HG02588 (cell line): ENCODE measurements around the gene RALGAPA2.

ENCODE experiments used
- ATAC-seq: cut with Tn5 transposase; IDR thresholded peaks from one replicate; pipeline ENCODE4 v1.9.1; 2021; ENCODE audit warnings: mild to moderate bottlenecking, moderate library complexity; ENCODE audit not compliant: unreplicated experiment

The RALGAPA2 gene

GRCh38 chr20:20446425-20447015, 265.9 kb downstream of the RALGAPA2 start:
- no peak for ATAC-seq

- ATAC-seq: no peak
These were observed 266.4 kb downstream of the RALGAPA2 start for GRCh38 chr20:20446001-20446400.

GRCh38 chr20:20443504-20443903, 268.9 kb downstream of the RALGAPA2 start:
- no peak for ATAC-seq

- no peak for ATAC-seq
These were observed 270.0 kb downstream of the RALGAPA2 start for GRCh38 chr20:20442466-20442865.

- ATAC-seq: no peak
These were observed 271.4 kb downstream of the RALGAPA2 start for GRCh38 chr20:20440886-20441658.

- ATAC-seq: no peak
These were observed 272.0 kb downstream of the RALGAPA2 start for GRCh38 chr20:20440481-20440880.

GRCh38 chr20:20439602-20440190, 272.7 kb downstream of the RALGAPA2 start:
- no peak for ATAC-seq

- no peak for ATAC-seq
These were observed 275.1 kb downstream of the RALGAPA2 start for GRCh38 chr20:20437314-20437713.

GRCh38 chr20:20436689-20437088, 275.8 kb downstream of the RALGAPA2 start:
- ATAC-seq: no peak

- ATAC-seq: no peak
These were observed 277.0 kb downstream of the RALGAPA2 start for GRCh38 chr20:20435453-20435852.

- ATAC-seq: no peak
These were observed 279.7 kb downstream of the RALGAPA2 start for GRCh38 chr20:20432618-20433286.

- no peak for ATAC-seq
These were observed 282.4 kb downstream of the RALGAPA2 start for GRCh38 chr20:20430066-20430465.

GRCh38 chr20:20428067-20428466, 284.4 kb downstream of the RALGAPA2 start:
- no peak for ATAC-seq

GRCh38 chr20:20427227-20427864, 285.1 kb downstream of the RALGAPA2 start:
- no peak for ATAC-seq

- no peak for ATAC-seq
These were observed 285.9 kb downstream of the RALGAPA2 start for GRCh38 chr20:20426655-20426907.

GRCh38 chr20:20425823-20426654, 286.4 kb downstream of the RALGAPA2 start:
- ATAC-seq: no peak

GRCh38 chr20:20423117-20423516, 289.3 kb downstream of the RALGAPA2 start:
- ATAC-seq: no peak

- no peak for ATAC-seq
These were observed 294.4 kb downstream of the RALGAPA2 start for GRCh38 chr20:20417876-20418676.

GRCh38 chr20:20415321-20415720, 297.1 kb downstream of the RALGAPA2 start:
- no peak for ATAC-seq
